Stromal cell of bone marrow (primary cell): ENCODE results near the gene SMIM29.
"Not testable (repeated sequence)": the region's sequence is repeated elsewhere in the genome, so short reads cannot be mapped to it uniquely, and the experiment has no call there.

Experiments
- DNase-seq: peaks from one replicate; pipeline ENCODE4 v3.0.0-alpha.2; 2012; ENCODE audit warnings: low read depth

SMIM29 gene

GRCh38 chr6:34248727-34249468 is at the start of gene SMIM29:
TSS of gene SMIM29 (minus strand) at chr6:34249006. CDS start at chr6:34247791, 1,215 bp downstream.
- DNase-seq: peak; percentile 91

GRCh38 chr6:34295721-34296120 is 46.9 kb upstream of the SMIM29 start:
- no peak for DNase-seq

DNA sequence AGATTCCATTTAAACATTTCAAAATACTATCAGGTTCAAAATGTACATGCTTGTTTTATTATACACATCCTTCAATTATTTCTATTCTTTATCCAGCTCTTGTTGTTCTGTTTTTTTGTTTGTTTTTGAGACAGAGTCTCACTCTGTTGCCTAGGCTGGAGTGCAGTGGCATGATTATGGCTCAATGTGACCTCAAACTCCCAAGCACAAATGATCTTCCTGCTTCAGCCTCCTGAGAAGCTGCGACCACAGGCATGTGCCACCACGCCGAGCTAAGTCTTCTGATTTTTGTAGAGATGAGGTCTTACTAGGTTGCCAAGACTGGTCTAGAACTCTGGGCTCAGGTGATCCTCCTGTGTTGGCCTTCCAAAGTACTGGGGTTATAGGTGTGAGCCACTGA is 44.1 kb upstream of the SMIM29 start:
- DNase-seq: no peak

DNA sequence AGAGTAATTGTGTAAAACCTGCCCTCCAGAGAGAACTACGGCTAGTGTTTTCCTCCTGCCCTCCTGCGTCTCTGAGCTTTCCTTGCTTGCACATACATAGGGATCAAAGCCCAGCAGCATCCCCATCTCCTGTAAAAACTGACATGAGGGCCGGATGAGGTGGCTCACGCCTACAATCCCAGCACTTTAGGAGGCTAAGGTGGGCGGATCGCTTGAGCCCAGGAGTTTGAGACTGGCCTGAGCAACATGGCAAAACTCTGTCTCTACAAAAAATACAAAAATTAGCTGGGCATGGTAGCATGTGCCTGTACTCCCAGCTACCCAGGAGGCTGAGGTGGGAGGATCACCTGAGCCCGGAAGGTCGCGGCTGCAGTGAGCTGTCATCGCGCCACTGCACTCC is 40.3 kb upstream of the SMIM29 start:
- DNase-seq: no peak

DNA sequence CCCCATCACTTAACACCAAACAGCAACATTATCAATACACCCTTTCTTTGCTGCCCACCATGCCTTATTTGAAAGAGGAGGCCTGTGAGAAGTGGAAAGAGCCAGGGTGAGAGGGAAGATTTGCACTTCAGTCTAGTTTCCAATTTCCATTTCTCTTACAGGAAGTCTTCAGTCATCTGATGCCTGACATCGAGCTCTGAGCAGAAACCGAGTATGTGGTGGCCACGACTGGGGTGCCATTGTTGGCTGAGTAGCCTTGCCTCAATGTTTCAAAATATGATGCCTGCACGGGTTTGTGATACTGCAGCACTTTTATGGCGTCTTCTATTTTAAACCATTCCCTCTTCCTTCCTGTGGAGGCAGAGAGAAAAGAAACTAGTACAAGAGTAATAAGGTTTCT is 39.8 kb upstream of the SMIM29 start:
- no peak for DNase-seq

GRCh38 chr6:34285448-34286164 is 36.8 kb upstream of the SMIM29 start:
- DNase-seq: no peak

- DNase-seq: peak; percentile 61
These were observed 36.0 kb upstream of the SMIM29 start for GRCh38 chr6:34284563-34285447.

DNA sequence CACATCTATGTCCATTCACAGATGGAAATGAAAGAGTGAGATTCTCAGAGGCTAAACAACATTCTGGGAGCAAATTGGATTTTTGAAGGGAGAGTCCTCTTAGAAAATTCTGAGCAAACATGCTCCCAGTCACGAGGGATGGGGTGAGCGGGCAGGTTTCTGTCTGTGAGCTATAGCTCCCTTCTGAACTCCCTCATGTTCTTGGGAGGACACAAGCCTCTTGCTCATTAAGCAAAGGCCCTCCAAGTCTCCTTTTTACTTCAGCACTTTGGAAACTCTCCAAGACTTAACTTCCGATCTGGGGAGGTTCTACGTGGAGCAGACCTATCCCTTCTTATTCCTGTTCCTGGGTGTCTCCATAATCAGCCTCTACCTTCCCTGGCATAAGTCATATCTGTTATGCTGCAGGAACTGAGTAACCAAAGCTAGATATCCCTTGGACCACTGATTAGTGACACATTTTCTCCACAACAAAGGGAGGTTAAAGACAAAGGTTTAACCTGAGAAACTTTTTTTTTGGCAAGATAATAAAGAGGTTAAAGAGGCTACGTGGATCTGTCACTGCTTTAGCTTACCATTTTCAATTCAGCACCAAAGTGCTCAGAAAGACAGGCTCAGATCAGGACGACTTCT is 33.0 kb upstream of the SMIM29 start:
- DNase-seq: no peak

DNA sequence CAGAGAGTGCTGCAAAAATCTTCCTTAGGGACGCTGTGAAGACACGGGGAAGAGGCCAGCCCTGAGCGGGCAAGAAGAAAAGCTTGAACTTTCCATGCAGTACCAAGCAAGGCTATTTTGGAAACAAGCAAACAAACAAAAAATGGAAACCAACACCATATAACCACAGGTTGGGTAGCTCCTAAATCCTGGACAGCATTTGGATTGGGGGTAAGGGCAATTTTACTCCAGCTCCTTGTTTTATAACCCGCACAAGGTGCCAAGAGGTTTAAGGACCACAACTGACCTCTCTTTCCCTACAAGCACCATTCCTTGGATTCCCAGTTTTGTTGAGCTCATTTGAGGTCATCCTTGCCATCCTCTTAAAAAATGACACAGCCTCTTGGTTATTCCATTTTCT is 31.4 kb upstream of the SMIM29 start:
- no peak for DNase-seq

- DNase-seq: no peak
These were observed 30.0 kb upstream of the SMIM29 start for GRCh38 chr6:34278833-34279232.

DNA sequence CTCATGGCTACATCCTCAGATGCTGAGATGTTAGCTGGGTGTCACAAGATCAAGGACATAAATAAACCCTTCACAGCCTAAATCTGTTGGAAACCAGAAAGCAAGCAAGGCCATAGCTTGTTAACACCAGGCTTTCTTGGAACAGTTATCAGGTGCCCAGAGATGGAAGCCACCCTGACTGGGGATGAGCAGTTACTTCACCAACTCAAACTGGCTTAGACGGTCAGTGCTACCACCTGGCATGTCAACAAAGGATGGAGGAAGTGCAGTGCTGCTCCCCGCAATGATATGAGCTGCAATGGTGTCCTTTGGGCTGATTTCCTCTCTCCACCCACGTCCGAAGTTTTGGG is 28.9 kb upstream of the SMIM29 start:
- no peak for DNase-seq

- no peak for DNase-seq
These were observed 28.3 kb upstream of the SMIM29 start for GRCh38 chr6:34276881-34277762.

DNA sequence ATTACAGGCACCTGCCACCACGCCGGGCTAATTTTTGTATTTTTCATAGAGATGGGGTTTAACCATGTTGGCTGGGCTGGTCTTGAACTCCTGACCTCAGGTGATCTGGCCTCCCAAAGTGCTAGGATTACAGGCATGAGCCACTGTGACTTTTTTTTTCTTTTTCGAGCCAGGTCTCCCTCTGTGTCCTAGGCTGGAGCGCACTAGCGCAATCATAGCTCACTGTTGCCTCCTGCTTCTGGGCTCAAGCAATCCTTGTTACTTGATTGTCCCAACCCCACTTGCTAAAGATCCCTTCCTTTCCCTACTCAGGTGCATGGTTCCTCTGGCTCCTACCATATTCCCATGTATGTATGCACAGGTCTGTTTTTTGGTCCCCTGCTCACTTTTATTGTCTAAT is 27.4 kb upstream of the SMIM29 start:
- no peak for DNase-seq

DNA sequence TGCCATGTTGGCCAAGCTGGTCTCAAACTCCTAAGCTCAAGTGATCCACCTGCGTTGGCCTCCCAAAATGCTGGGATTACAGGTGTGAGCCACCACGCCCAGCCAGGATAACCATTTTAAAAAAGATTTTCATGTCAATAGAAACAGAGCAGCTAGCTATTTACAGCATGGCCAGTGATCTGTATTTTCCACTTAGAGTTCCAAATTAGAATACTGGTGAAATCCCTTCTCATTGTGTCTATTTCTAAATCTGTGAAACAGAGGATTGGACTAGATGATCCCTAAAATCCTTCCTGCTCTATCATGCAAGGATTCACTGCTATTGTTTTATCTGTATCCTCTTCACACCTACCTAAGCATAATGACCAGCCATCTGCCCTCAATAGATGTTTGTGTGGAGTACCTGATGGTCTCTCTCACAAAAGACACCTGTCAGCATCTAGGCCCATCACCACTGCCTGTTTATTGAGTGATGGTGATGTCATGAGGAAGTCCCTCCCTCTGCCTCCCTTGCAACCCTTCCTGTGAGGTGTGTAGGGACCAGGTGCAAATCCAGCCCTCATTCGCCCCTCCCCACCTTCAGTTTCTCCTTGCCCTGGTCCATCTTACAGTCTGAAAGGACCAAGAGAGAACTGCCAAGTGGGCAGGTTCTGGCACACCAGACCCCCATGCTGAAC is 26.5 kb upstream of the SMIM29 start:
- DNase-seq: no peak

GRCh38 chr6:34274129-34274528 is 25.3 kb upstream of the SMIM29 start:
- DNase-seq: no peak

DNA sequence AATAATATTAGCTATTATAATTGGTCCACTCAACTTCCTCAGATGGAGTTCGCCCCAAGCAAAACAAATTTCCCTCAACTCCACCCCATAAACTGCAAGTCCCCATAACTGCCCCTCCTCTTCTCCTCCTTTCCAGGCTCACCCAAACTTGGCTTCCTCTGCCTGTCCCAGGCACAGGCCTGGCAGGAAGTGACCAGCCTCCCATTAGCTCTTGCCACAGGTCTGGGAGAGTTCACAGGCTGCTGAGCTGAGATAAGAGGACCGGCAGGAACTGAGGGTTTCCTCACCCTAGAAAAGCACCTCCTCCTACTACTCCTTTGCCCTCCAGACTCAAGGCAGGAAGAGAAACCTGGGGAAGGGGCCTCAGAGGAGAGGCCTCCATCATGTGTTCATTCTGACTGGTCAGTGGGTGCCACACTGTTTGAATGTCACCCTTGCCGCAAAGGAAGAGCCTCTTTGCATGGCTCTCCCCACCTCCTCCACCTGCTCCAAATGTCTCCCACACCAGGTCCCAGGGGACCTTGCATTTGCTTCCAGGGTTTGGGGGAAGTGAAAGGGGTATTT is 24.5 kb upstream of the SMIM29 start:
- no peak for DNase-seq

GRCh38 chr6:34272013-34272926 is 23.5 kb upstream of the SMIM29 start:
- DNase-seq: no peak

DNA sequence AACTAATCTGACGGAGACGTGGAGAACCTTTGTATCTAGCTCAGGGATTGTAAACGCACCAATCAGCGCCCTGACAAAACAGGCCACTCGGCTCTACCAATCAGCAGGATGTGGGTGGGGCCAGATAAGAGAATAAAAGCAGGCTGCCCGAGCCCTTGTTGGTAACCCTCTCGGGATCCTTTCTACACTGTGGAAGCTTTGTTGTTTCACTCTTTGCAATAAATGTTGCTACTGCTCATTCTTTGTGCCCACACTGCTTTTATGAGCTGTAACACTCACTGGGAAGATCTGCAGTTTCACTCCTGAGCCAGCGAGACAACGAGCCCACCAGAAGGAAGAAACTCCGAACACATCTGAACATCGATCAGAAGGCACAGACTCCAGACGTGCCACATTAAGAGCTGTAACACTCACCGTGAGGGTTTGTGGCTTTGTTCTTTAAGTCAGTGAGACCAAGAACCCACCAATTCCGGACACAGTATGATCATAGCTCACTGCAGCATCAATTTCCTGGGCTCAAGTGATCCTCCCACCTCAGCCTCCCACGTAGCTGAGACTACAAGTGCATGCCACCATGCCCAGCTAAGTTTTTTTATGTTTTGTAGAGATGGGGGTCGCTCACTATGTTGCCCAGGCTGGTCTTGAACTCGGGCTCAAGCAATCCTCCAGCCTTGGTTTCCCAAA is 21.0 kb upstream of the SMIM29 start:
- DNase-seq: not testable (repeated sequence)

DNA sequence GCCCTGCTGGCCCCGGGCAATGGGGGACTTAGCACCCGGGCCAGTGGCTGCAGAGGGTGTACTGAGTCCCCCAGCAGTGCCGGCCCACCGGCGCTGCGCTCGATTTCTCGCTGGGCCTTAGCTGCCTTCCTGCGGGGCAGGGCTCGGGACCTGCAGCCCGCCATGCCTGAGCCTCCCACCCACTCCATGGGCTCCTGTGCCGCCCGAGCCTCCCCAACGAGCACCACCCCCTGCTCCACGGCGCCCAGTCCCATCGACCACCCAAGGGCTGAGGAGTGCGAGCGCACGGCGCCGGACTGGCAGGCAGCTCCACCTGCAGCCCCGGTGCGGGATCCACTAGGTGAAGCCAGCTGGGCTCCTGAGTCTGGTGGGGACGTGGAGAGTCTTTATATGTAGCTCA is 20.3 kb upstream of the SMIM29 start:
- DNase-seq: not testable (repeated sequence)
